ENCODE results near the gene C6orf89.

DNA sequence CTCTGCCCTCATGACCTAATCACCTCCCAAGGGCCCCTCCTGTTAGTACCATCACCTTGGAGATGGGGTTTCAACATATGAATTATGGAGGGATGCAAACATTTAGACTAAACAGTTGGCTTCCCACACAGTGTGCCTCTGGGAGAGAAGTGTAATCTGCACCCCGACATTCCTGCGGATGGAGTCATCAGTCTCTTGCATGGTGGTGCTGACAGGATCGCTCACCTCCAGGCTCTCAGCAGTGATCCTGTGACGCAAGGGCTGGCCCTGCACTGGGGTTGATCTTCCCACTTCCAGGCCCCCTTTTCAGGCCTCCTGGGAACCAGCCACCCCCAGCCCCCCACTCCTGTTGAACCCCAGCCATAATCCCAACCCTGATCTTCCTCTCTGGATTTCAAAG lies 52.8 kb downstream of the C6orf89 start:
- TF ChIP-seq, protein P1, sequence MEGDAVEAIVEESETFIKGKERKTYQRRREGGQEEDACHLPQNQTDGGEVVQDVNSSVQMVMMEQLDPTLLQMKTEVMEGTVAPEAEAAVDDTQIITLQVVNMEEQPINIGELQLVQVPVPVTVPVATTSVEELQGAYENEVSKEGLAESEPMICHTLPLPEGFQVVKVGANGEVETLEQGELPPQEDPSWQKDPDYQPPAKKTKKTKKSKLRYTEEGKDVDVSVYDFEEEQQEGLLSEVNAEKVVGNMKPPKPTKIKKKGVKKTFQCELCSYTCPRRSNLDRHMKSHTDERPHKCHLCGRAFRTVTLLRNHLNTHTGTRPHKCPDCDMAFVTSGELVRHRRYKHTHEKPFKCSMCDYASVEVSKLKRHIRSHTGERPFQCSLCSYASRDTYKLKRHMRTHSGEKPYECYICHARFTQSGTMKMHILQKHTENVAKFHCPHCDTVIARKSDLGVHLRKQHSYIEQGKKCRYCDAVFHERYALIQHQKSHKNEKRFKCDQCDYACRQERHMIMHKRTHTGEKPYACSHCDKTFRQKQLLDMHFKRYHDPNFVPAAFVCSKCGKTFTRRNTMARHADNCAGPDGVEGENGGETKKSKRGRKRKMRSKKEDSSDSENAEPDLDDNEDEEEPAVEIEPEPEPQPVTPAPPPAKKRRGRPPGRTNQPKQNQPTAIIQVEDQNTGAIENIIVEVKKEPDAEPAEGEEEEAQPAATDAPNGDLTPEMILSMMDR (IDR thresholded peaks at IDR 0.05), result no peak
- TF ChIP-seq EP300 (IDR thresholded peaks at IDR 0.05), result no peak
